HepG2 (cell line): ENCODE results near the gene RRAD. TPM values are rescaled to one million over a fixed set of nuclear protein-coding genes. Genes with fewer than 3 reads are reported as not detected.

Source experiments
- FOXC1 ChIP-seq: sonication (generic); formaldehyde crosslinking; IDR thresholded peaks from 2 replicates; pipeline ENCODE4 v1.8.0; 2022; ENCODE audit warnings: mild to moderate bottlenecking, missing genetic modification reagents, borderline replicate concordance
- HNRNPL ChIP-seq: fragments of 200-400 bp; formaldehyde crosslinking; IDR thresholded peaks from 2 replicates; pipeline ENCODE4 v1.6.1; 2017; ENCODE audit warnings: mild to moderate bottlenecking, low read depth, low read length
- MXD1 ChIP-seq: sonication (generic); formaldehyde crosslinking; IDR thresholded peaks from 2 replicates; pipeline ENCODE4 v1.4.0; 2020; ENCODE audit warnings: mild to moderate bottlenecking, missing genetic modification reagents
- RARA ChIP-seq: IDR thresholded peaks from 2 replicates; pipeline ENCODE4 v1.6.1; 2016; ENCODE audit warnings: missing genetic modification reagents, missing compliant biosample characterization
- YEATS2 ChIP-seq: sonication (generic); formaldehyde crosslinking; IDR thresholded peaks from 2 replicates; pipeline ENCODE4 v1.4.0; 2020; ENCODE audit warnings: missing genetic modification reagents, borderline replicate concordance
- ZMAT5 ChIP-seq: sonication (generic); formaldehyde crosslinking; IDR thresholded peaks from 2 replicates; pipeline ENCODE4 v1.5.0; 2020; ENCODE audit warnings: mild to moderate bottlenecking, low read depth, missing genetic modification reagents, borderline replicate concordance
- ZNF296 ChIP-seq: sonication (generic); formaldehyde crosslinking; conservative IDR thresholded peaks from 2 replicates; pipeline ENCODE4 v1.5.0; 2020; ENCODE audit warnings: mild to moderate bottlenecking, missing genetic modification reagents
- ZNF33B ChIP-seq: sonication (generic); formaldehyde crosslinking; IDR thresholded peaks from 2 replicates; pipeline ENCODE4 v1.5.1; 2020; ENCODE audit warnings: mild to moderate bottlenecking, missing genetic modification reagents
- polyA plus RNA-seq, 8 experiments: library from polyadenylated mRNA; depleted of rRNA in 3 of 8; stranded (reverse) in 7 of 8; unstranded in 1 of 8; fragments of >200 nt; fragmentation: Illumina TruSeq in 4 of 8; extraction: Trizol in 4 of 8; gene quantifications; 2 replicates each; pipeline versions ENCODE4 v1.2.1 to v1.2.3, GENCODE V29; 2011 to 2016; ENCODE audit warnings: low read depth in 4 of 8, missing spikeins in 1 of 8, mixed read lengths in 1 of 8; ENCODE audit not compliant: insufficient read depth in 1 of 8
- total RNA-seq, 5 experiments: library from RNA; depleted of rRNA; stranded (reverse); fragments of >200 nt; fragmentation: Illumina TruSeq; extraction: Trizol; gene quantifications; 2 replicates each; pipeline ENCODE4 v1.2.3, GENCODE V29; 2016; ENCODE audit warnings: low read depth in 1 of 5
- TF ChIP-seq, protein P1 (sequence below): sonication (generic); formaldehyde crosslinking; IDR thresholded peaks from 2 replicates; pipeline ENCODE4 v1.4.0; 2020; ENCODE audit warnings: low read depth, missing genetic modification reagents
- TF ChIP-seq, protein P2 (sequence below): sonication (generic); formaldehyde crosslinking; IDR thresholded peaks from 2 replicates; pipeline ENCODE4 v1.4.0; 2020; ENCODE audit warnings: missing genetic modification reagents
- TF ChIP-seq, protein P3 (sequence below): sonication (generic); formaldehyde crosslinking; IDR thresholded peaks from 2 replicates; pipeline ENCODE4 v1.4.0; 2020; ENCODE audit warnings: mild to moderate bottlenecking, missing genetic modification reagents
- TF ChIP-seq, protein P4 (sequence below): IDR thresholded peaks from 2 replicates; pipeline ENCODE4 v1.6.1; 2016; ENCODE audit warnings: low read depth, control low read depth
- TF ChIP-seq, protein P5 (sequence below), 2 experiments: fragments of 450-650 bp in 1 of 2; sonication (generic) in 1 of 2; formaldehyde crosslinking; IDR thresholded peaks; 2 replicates each; pipeline versions ENCODE4 v1.5.0 to v1.8.0; 2020 to 2022; ENCODE audit warnings: mild to moderate bottlenecking in 1 of 2, missing genetic modification reagents in 1 of 2
- TF ChIP-seq, protein P6 (sequence below): sonication (generic); formaldehyde crosslinking; IDR thresholded peaks from 2 replicates; pipeline ENCODE4 v1.5.0; 2020; ENCODE audit warnings: missing genetic modification reagents

The RRAD gene
- total and polyA plus RNA-seq, 2 of the 13 experiments (the other 11 are each of a cell fraction or from before 2014, with no cell fraction given), result 0.80 to 1.1 TPM

DNA sequence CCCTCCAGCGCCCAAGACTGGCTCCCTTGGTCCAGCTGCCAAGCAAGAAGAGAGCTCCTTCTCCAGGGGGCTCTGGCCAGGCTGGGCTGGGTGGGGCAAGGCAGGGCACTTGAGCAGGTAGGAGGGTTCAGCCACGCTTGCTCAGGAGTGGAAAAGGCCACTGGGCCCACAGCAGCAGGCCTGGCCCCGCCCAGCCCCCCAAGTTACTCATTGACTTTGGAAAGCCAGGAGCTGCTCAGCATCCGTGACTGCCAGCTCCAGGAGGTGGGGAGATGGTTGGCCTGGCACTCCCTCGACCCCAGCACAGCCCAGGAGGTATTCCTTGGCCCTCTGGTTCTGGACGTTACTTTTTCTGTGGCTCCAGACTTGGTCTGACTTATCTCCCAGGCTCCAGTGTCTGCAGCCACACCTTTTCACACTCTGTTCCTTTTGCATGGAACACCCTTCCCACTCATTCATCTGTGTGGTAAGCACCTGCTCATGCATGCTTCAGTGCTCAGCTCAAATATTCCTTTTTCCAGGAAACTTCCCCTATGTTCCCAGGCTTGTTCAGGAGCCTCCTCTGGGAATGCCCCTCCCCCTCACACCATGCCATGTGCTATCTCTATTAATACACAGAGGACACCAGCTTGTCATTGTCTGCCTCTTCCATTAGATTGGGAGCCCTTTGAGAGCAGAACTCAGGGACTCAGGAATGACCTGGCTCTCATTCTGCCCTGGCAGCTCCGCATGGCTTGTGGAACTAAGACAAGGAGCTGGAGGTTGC is 6.3 kb downstream of the RRAD start, which contains the start of gene CDH16 (continued):
- TF ChIP-seq, protein P1, sequence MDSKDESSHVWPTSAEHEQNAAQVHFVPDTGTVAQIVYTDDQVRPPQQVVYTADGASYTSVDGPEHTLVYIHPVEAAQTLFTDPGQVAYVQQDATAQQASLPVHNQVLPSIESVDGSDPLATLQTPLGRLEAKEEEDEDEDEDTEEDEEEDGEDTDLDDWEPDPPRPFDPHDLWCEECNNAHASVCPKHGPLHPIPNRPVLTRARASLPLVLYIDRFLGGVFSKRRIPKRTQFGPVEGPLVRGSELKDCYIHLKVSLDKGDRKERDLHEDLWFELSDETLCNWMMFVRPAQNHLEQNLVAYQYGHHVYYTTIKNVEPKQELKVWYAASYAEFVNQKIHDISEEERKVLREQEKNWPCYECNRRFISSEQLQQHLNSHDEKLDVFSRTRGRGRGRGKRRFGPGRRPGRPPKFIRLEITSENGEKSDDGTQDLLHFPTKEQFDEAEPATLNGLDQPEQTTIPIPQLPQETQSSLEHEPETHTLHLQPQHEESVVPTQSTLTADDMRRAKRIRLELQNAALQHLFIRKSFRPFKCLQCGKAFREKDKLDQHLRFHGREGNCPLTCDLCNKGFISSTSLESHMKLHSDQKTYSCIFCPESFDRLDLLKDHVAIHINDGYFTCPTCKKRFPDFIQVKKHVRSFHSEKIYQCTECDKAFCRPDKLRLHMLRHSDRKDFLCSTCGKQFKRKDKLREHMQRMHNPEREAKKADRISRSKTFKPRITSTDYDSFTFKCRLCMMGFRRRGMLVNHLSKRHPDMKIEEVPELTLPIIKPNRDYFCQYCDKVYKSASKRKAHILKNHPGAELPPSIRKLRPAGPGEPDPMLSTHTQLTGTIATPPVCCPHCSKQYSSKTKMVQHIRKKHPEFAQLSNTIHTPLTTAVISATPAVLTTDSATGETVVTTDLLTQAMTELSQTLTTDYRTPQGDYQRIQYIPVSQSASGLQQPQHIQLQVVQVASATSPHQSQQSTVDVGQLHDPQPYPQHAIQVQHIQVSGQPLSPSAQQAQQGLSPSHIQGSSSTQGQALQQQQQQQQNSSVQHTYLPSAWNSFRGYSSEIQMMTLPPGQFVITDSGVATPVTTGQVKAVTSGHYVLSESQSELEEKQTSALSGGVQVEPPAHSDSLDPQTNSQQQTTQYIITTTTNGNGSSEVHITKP, result no peak
- TF ChIP-seq HNRNPL (0 out of 2 replicates have a peak, but pooled peaks have one; percentile 31), ZMAT5 (CRISPR knock-in tag) (no peak), ZNF296 (CRISPR knock-in tag) (no peak), MXD1 (CRISPR knock-in tag) (0 out of 2 replicates have a peak, but pooled peaks have one; percentile 23), YEATS2 (CRISPR knock-in tag) (no peak), ZNF33B (CRISPR knock-in tag) (no peak), FOXC1 (CRISPR knock-in tag) (peak; percentile 79; the same call in 1 of the 2 replicates), RARA (no peak)
- TF ChIP-seq, protein P2, sequence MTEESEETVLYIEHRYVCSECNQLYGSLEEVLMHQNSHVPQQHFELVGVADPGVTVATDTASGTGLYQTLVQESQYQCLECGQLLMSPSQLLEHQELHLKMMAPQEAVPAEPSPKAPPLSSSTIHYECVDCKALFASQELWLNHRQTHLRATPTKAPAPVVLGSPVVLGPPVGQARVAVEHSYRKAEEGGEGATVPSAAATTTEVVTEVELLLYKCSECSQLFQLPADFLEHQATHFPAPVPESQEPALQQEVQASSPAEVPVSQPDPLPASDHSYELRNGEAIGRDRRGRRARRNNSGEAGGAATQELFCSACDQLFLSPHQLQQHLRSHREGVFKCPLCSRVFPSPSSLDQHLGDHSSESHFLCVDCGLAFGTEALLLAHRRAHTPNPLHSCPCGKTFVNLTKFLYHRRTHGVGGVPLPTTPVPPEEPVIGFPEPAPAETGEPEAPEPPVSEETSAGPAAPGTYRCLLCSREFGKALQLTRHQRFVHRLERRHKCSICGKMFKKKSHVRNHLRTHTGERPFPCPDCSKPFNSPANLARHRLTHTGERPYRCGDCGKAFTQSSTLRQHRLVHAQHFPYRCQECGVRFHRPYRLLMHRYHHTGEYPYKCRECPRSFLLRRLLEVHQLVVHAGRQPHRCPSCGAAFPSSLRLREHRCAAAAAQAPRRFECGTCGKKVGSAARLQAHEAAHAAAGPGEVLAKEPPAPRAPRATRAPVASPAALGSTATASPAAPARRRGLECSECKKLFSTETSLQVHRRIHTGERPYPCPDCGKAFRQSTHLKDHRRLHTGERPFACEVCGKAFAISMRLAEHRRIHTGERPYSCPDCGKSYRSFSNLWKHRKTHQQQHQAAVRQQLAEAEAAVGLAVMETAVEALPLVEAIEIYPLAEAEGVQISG (CRISPR knock-in tag), result no peak
- TF ChIP-seq, protein P3, sequence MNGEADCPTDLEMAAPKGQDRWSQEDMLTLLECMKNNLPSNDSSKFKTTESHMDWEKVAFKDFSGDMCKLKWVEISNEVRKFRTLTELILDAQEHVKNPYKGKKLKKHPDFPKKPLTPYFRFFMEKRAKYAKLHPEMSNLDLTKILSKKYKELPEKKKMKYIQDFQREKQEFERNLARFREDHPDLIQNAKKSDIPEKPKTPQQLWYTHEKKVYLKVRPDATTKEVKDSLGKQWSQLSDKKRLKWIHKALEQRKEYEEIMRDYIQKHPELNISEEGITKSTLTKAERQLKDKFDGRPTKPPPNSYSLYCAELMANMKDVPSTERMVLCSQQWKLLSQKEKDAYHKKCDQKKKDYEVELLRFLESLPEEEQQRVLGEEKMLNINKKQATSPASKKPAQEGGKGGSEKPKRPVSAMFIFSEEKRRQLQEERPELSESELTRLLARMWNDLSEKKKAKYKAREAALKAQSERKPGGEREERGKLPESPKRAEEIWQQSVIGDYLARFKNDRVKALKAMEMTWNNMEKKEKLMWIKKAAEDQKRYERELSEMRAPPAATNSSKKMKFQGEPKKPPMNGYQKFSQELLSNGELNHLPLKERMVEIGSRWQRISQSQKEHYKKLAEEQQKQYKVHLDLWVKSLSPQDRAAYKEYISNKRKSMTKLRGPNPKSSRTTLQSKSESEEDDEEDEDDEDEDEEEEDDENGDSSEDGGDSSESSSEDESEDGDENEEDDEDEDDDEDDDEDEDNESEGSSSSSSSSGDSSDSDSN (CRISPR knock-in tag), result no peak
- TF ChIP-seq, protein P4, sequence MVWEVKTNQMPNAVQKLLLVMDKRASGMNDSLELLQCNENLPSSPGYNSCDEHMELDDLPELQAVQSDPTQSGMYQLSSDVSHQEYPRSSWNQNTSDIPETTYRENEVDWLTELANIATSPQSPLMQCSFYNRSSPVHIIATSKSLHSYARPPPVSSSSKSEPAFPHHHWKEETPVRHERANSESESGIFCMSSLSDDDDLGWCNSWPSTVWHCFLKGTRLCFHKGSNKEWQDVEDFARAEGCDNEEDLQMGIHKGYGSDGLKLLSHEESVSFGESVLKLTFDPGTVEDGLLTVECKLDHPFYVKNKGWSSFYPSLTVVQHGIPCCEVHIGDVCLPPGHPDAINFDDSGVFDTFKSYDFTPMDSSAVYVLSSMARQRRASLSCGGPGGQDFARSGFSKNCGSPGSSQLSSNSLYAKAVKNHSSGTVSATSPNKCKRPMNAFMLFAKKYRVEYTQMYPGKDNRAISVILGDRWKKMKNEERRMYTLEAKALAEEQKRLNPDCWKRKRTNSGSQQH (CRISPR knock-in tag), result no peak
- TF ChIP-seq, protein P5, sequence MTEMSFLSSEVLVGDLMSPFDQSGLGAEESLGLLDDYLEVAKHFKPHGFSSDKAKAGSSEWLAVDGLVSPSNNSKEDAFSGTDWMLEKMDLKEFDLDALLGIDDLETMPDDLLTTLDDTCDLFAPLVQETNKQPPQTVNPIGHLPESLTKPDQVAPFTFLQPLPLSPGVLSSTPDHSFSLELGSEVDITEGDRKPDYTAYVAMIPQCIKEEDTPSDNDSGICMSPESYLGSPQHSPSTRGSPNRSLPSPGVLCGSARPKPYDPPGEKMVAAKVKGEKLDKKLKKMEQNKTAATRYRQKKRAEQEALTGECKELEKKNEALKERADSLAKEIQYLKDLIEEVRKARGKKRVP (CRISPR knock-in tag; IDR thresholded peaks at IDR 0.05), result no peak
- TF ChIP-seq, protein P6, sequence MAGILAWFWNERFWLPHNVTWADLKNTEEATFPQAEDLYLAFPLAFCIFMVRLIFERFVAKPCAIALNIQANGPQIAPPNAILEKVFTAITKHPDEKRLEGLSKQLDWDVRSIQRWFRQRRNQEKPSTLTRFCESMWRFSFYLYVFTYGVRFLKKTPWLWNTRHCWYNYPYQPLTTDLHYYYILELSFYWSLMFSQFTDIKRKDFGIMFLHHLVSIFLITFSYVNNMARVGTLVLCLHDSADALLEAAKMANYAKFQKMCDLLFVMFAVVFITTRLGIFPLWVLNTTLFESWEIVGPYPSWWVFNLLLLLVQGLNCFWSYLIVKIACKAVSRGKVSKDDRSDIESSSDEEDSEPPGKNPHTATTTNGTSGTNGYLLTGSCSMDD (CRISPR knock-in tag), result no peak
